ENCODE data around the gene HOXB13. TPM values are rescaled to one million over a fixed set of nuclear protein-coding genes. Genes with fewer than 3 reads are reported as not detected.

Gene HOXB13
- total RNA-seq, 1 experiment from 2014 or later, result not detected

DNA sequence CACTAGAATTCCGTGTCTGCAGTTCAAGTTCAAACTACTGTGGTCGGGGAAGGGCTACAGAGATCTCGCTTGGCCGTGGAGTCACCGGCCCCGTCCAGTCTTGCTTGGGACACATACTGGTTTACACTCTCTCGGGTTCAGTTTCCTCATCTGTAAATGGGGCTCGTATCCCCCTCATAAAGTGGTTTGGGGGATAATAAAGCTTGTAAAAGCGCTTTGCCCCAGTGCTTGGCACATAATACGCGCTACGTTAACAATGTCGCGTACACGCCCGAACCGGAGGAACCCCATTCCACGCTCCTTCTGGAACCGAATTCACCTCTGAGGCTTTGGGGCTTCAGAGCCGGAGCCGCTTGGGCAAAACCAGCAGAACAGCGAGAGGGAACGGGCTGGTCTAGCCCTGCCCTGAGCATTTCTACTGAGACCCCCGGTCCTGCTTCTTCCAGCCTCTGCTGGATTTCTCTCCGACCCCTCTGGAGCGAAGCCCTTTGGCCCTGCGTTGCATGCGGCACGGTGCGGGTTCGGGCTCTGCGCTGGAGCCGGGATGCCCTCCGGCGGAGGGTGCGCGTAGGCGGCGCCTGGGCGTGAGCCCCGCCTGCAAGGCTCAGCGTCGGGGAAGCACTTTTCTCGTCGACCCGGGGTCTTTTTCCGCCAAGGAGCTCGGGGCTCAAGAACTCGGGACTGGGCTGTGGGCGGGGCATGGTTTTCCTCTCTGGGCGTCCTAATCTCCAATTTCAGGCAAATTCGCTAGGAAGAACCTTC, 26.1 kb upstream of the HOXB13 start:
- Histone ChIP-seq H3K4me2 (ENCODE audit: insufficient read depth, insufficient read length, low read length) (peak overlapping the region; percentile 34), H3T11ph (ENCODE audit: low read length) (no peak overlapping the region), H3K79me1 (ENCODE audit: insufficient read depth, low read depth, low read length, poor library complexity, severe bottlenecking) (no peaks in the 10 kb centered on the region), H3K9me3 (ENCODE audit: control insufficient read depth, low read depth, low read length) (no peaks in the 10 kb centered on the region), H2BK12ac (ENCODE audit: insufficient read length, low read depth, low read length) (no peak overlapping the region), H4K5ac (ENCODE audit: insufficient read length, low read depth, low read length) (no peak overlapping the region), H3K23me2 (ENCODE audit: insufficient read length, low read depth, low read length, poor library complexity, severe bottlenecking) (no peaks in the 10 kb centered on the region), H3K14ac (ENCODE audit: insufficient read depth, low read length) (no peak overlapping the region), H3K4me1 (ENCODE audit: insufficient read depth, low read length) (no peaks in the 10 kb centered on the region), H3K9ac (ENCODE audit: extremely low read depth, insufficient read length, low read length) (no peak overlapping the region), H3K79me2 (ENCODE audit: insufficient read depth, low read length) (no peaks in the 10 kb centered on the region), H2BK20ac (ENCODE audit: low read depth, low read length, poor library complexity, severe bottlenecking) (no peak overlapping the region), H3K23ac (ENCODE audit: insufficient read length, low read depth, low read length) (no peak overlapping the region), H2AK5ac (ENCODE audit: insufficient read length, low read length) (no peak overlapping the region), H4K8ac (replicated peaks; ENCODE audit: insufficient read length, low read depth, low read length) (no peak overlapping the region), H2BK120ac (ENCODE audit: low read depth, low read length, poor library complexity, severe bottlenecking) (no peak overlapping the region), H4K91ac (ENCODE audit: insufficient read length, low read depth, low read length) (no peak overlapping the region), H4K20me1 (ENCODE audit: control insufficient read depth, insufficient read depth, insufficient read length) (no peaks in the 10 kb centered on the region), H2AFZ (ENCODE audit: low read length) (no peak overlapping the region), H3K27ac (ENCODE audit: insufficient read length, low read depth, low read length) (no peak overlapping the region), H3K4ac (ENCODE audit: low read depth, low read length) (no peak overlapping the region), H3K56ac (ENCODE audit: insufficient read length, low read depth, low read length) (no peak overlapping the region), H3K18ac (ENCODE audit: insufficient read length, low read depth, low read length) (no peak overlapping the region), H2BK5ac (ENCODE audit: insufficient read length, low read length) (no peak overlapping the region), H2BK15ac (ENCODE audit: low read depth, low read length) (no peak overlapping the region), H3K27me3 (ENCODE audit: insufficient read depth, low read length) (peaks cover 88% of the 10 kb centered on the region)
- Mint-ChIP-seq H3K4me3 (peak overlapping the region in 1 of 2 experiments; percentile 67; a peak in 2 of 5 replicates), H3K4me1 (peaks cover 5 to 8% of the 10 kb centered on the region in 2 experiments), H3K36me3 (ENCODE audit: insufficient read depth in 1 of 3, low read depth in 3 of 3) (no peaks in the 10 kb centered on the region; a peak in 1 of 7 replicates), H3K9me3 (no peaks in the 10 kb centered on the region), H3K27me3 (ENCODE audit: low read depth) (peaks cover 99% of the 10 kb centered on the region), H3K27ac (no peak overlapping the region)
- DNase-seq, result peak; percentile 92
- no CpG with 5 or more reads among the region's 52 CpGs for WGBS (ENCODE audit: extremely low coverage, insufficient read length, low lambda C conversion rate)
- TF ChIP-seq, protein P1, sequence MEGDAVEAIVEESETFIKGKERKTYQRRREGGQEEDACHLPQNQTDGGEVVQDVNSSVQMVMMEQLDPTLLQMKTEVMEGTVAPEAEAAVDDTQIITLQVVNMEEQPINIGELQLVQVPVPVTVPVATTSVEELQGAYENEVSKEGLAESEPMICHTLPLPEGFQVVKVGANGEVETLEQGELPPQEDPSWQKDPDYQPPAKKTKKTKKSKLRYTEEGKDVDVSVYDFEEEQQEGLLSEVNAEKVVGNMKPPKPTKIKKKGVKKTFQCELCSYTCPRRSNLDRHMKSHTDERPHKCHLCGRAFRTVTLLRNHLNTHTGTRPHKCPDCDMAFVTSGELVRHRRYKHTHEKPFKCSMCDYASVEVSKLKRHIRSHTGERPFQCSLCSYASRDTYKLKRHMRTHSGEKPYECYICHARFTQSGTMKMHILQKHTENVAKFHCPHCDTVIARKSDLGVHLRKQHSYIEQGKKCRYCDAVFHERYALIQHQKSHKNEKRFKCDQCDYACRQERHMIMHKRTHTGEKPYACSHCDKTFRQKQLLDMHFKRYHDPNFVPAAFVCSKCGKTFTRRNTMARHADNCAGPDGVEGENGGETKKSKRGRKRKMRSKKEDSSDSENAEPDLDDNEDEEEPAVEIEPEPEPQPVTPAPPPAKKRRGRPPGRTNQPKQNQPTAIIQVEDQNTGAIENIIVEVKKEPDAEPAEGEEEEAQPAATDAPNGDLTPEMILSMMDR (conservative IDR thresholded peaks at IDR 0.05), result no peak
